OCI-LY3 (cell line): ENCODE data around the gene APOBEC3A.
A peak's percentile ranks its signal among the peaks of the same experiment; 100 is the strongest.

Experiments
- CTCF ChIP-seq: fragments of 200-600, 300-600 bp; sonication (generic); IDR thresholded peaks from 2 replicates; pipeline ENCODE4 v1.5.1; 2014; ENCODE audit warnings: antibody characterized with exemption, low read length, low read depth
- EZH2phosphoT487 ChIP-seq: fragments of 200-600 bp; shearing (Covaris generic); IDR thresholded peaks from 2 replicates; pipeline ENCODE4 v1.6.1; 2018; ENCODE audit warnings: antibody characterized with exemption, mixed run types, low read depth

GRCh38 chr22:38973289-38974169, 16.1 kb downstream of the APOBEC3A start:
- TF ChIP-seq CTCF, result peak; percentile 94
- TF ChIP-seq EZH2phosphoT487, result no peak
